GM19240 (cell line): Measurements from ENCODE around the gene SERTAD1.
"Not testable (repeated sequence)": the region's sequence is repeated elsewhere in the genome, so short reads cannot be mapped to it uniquely, and the experiment has no call there.

ENCODE experiments used
- DNase-seq: peaks from one replicate; pipeline ENCODE4 v3.0.0; 2011; ENCODE audit warnings: low spot score; ENCODE audit not compliant: insufficient read length

The SERTAD1 gene

GRCh38 chr19:40452016-40452415 is 26.2 kb upstream of the SERTAD1 start:
- no peak for DNase-seq

DNA sequence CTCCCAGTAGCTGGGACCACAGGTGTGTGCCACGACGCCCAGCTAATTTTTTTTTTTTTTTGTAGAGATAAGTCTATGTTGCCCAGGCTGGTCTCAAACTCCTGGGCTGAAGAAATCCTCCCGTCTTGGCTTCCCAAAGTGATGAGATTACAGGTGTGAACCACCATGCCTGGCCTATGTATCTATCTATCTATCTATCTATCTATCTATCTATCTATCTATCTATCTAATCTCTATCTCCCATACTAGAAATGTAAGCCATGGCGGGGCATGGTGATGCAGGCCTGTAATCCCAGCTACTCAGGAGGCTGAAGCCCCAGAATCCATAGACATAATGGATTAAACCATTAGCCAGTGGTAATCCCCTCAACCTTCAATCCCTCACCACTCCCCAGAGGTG is 24.9 kb upstream of the SERTAD1 start:
- DNase-seq, result no peak

- no peak for DNase-seq
Measured at GRCh38 chr19:40449506-40449905, 23.7 kb upstream of the SERTAD1 start.

DNA sequence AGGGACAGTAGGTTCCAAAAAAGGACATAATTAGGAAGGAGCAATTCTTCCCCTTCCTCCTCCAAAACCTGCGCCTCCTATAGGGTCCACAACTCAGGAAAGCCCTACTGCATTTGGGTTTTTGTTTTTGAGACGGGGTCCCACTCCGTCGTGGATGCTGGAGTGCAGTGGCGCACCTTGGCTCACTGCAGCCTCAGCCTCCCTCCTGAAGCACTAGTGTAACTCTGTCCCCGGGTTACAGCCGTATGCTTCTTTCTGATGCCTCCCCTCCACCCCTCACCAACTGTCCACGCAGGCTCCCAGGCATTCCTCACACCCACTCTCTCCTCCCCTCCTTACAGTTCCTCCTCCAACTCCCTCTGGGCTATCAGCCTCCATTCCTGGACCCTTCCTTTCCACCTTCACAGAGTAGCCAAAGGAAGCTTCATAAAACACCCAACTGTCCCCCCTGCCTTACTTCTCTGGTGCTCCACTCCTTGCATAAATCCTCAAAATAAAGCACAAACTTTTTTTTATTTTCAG is 20.5 kb upstream of the SERTAD1 start:
- DNase-seq, result no peak

DNA sequence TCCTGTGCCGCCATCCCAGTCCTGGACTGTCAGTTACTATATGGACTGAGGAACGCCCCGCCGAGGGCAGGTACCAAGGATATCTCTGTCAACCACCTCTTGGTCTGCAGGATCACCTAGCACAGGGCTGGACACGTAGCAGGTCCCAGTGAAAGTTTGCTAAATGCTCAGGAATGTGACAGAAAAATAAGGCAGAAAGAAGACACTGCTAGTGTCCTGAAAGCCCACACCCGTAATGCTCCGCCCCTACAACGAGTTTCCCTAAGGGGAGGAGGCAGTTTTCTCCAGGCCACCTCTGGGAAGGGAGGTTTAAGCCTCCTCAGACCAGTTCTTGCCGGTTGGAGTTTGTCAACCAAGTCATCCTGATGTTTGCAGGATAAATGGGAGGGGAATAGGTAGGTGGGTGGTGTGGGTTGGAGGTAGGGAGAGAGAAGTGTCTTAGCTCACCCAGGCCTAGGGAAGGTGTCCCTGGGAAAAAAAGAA is 20.0 kb upstream of the SERTAD1 start:
- DNase-seq, result no peak

GRCh38 chr19:40444825-40445312 is 19.1 kb upstream of the SERTAD1 start:
- no peak for DNase-seq

DNA sequence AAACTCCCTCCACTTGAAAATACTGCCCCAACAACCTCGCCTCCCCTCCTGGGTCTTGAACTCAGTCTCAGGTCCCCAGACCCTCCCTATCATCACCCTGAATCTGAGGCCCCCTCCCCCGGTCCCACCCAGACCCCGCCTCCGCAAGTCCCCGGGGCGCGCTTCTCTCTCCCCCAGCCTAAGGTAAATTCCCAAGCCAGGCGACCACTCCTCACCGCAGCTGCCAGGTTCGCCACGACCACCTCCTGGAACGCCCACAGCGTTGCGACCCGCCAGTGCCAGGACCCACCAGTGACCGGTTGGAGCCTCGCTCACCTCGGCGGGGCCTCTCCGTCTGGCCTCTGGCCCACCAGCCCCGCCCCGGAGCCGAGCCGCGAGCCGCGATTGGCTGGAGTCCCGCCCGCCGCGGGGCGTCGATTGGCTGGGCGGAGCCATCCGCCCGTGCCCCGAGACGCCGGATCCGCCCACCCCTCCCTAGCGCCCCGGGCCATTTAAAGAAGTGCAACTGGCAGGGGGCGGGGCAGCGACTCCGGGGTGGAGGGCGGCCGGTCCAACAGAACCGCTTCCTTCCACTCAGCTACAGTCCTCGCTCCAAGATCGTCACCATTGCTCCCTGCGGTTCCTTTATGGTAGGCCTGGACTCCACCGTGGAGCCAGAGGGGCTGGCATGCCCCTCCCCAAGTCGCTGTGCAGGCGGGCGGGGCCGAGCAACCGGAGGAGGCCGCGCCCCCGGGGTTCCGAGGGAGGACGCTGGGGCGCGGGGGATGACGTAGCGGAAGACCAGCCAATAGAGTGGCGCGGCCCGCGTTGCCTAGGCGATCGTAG is 18.4 kb upstream of the SERTAD1 start, which contains the start of gene SERTAD3:
Gene SERTAD3 (minus strand): TSS at position 336 of the 825 bp plus-strand sequence. CDS start 2,255 bp downstream, outside the sequence.
- peak; percentile 89 for DNase-seq

- DNase-seq, result peak; percentile 92
Measured at GRCh38 chr19:40443131-40443999, 17.6 kb upstream of the SERTAD1 start.

DNA sequence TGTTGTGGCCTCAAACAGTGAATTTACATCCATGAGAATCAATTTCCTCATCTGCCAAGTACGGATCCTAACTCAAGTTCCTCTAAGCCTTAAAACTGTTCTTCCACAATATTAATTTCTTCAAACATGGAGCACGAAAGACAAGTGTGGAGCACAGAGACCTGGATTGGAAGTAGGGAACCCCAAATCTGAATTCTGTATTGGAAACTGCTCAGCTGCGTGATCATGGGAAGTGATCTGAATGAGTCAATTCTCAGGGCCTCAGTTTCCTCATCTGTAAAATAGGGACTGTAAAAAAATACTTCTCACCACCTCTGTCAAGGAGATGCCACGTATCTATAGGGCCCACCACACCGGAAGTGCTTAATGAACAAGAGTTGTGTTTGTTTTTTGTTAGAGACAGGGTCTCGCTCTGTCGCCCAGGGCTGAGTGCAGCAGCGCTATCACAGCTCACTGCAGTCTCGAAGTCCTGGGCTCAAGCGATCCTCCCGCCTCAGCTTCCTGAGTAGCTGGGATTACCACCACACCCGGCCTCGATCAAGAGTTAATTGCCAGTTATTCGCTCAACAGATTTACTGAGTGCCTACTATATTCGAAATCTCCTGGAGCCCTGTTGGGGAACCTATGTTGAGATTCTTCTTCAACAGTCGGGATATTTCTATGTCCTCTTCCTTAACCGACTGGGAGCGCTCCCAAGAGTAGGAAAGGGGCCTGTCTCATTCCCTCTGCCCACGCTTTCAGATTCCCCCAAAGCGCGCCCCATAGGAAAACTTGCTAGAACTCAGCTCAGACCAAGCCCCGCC is 16.7 kb upstream of the SERTAD1 start:
- no peak for DNase-seq

- no peak for DNase-seq
Measured at GRCh38 chr19:40441719-40442253, 16.0 kb upstream of the SERTAD1 start.

DNA sequence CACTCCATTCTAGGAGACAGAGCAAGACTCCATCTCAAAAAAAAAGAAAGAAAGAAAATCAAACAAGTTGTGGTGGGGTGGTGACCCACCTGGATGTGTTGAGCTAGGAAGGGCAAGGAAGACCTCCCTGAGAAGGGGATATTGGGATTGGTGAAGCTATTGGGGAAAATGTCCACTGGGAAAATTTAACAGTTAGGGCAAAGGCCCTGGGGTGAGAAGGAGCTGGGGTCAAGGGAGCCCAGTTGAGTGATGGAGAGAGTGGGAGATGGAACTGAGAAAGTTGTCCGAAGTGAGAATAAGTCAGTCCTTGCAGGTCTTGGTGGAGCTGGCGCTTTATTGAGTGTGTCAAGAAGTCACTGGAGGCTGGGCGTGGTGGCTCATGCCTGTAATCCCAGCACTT is 12.5 kb upstream of the SERTAD1 start:
- no peak for DNase-seq

DNA sequence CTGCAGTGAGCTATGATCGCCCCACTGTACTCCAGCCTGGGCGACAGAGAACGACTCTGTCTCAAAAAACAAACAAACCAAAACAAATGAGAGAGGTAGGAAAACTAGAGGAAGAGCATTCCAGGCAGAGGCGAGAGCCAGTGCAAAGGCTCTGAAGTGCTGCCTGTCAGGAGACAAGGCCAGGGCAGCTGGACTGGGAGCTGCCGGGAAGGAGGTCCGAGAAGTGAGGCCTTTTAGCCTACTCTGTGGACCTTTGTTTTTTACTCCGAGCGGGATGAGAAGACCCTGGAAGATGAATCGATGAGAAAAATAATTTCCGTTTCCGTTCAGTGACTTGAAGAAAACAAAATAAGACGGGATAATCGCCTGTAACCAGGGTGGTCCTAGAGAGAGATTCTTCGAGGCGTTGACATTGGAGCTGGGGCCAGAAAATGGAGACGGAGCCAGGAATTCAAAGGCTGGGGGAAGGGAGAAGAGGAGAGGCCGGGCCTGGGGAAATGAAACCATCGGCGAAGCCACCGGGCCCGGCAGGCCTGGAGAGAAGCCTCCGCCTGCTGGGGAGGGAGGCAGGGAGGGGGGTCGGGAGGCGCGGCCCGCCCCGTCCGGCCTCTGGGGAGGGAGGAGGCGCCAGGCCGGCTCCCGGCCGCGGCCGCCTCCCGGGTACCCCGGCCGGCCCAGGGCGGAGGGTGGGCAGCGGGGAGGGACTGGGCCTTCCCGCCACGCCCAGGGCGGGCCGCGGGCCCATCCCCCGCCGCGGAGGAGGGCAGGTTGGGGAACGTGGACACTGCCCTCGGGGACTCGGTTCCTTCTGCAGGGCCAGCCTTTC is 7.8 kb upstream of the SERTAD1 start:
- no peak for DNase-seq

DNA sequence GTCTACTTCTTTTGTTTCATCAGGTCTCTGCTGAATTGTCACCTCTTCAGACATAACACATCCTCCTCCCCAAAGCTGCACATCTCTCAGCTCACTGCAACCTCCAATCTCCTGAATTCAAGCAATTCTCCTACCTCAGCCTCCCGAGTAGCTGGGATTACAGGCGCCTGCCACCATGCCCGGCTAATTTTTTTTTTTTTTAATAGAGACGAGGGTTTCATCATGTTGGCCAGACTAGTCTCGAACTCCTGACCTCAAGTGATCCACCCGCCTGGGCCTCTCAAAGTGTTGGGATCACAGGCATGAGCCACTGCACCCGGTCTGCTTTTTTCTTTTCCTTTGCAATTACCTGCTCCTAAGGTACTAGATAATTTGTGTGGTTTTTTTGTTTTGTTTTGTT is 7.0 kb upstream of the SERTAD1 start:
- DNase-seq, result not testable (repeated sequence)

DNA sequence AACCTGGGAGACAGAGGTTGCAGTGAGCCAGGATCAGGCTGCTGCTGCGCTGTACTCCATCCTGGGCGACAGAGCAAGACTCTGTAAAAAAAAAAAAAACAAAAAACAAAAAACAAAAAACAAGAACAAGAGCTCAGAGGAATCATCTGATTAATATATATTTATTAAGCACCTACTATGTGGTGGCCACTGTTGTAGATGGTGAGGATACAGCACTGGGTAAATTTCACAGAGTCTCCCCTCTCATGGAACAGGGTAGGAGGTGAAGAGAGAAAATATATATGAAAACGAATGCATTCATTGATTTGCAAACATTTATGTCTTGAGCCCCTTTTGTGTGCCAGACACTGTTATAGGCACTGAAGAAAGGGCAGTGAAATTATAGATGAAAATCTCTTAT is 5.9 kb upstream of the SERTAD1 start:
- DNase-seq, result no peak

DNA sequence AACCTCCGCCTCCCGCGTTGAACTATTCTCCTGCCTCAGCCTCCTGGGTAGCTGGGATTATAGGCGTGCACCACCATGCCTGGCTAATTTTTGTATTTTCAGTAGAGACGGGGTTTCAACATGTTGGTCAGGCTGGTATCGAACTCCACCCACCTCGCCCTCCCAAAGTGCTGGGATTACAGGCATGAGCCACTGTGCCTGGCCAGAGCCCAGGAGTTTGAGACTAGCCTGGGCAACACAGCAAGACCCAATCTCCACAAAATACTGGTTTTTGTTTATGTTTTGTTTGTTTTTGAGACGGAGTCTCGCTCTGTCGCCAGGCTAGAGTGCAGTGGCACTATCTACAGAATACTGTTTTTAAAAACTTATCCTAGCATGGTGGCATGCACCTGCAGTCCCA is 4.5 kb upstream of the SERTAD1 start:
- not testable (repeated sequence) for DNase-seq

GRCh38 chr19:40428197-40428596 is 2.4 kb upstream of the SERTAD1 start:
- not testable (repeated sequence) for DNase-seq

DNA sequence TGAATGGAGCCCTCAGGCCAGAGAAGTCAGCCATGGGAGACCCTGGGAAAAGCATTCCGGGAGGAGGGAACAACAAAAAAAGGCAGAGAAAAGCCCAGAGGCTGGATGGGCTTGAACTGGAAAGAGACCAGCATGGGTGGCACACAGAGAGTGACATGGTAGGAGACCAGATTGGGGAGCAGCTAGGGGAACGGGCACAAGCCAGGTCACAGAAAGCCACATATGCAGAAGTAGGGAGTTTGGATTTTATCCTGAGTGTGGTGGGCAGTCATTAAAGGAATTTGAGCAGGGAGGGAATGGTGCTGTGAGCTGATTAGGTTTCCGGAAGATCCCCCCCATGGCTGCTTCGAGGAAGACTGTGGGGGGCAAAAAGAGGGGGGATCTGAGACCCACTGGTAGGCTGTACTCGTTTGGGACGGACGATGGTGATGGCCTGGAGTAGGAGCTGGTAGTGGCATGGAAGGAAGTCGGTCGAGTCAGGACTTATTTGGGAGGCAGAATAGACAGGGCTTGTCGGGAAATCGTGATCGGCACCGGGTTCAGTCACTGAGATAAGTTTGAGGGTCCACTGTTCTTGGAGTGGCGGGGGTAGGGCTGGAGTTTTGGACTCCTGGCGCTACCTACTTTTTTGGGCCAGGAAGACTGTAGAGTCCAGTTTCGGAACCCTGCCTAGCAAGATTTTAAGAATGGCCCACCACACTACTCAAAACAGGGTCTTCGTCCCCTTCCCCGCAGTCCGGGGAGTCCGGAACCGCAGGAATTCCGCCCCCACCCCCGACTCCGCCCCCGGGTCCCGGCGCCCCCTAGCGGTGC is 949 bp downstream of the SERTAD1 start:
- DNase-seq, result no peak

DNA sequence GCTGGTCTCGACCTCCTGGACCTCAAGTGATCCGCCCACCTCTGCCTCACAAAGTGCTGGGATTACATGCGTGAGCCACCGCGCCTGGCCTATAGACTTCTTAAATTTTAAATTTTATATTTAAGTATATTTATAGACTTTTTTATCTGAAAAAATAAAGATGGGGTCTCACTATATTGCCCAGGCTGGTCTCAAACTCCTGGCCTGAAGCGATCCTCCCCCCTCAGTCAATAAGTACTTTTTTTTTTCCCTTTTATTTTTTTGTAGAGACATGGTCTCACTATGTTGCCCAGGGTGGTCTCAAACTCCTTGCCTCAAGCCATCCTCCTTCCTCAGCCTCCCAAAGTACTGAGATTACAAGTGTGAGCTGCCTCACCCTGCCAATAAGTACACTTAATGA is 1.9 kb downstream of the SERTAD1 start:
- DNase-seq, result no peak
